Esophagus squamous epithelium (tissue), 5 donors: ENCODE data around the gene SMIM38. TPM values are rescaled to one million over a fixed set of nuclear protein-coding genes. Genes with fewer than 3 reads are reported as not detected.

Experiments
- DNase-seq: peaks from one replicate; lab custom pipeline; 2025; lab: John Stamatoyannopoulos, UW
- H3K27ac ChIP-seq, 4 donors: fragments of 200-600 bp; sonication (generic); one replicate each; pipeline ENCODE4 v1.5.1; 2016 to 2019; ENCODE audit warnings: mild to moderate bottlenecking in 1 of 4
- H3K27me3 ChIP-seq, 4 donors: fragments of 200-600 bp; sonication (generic); 1 replicate in 3 of 4; 2 replicates in 1 of 4; pipeline versions ENCODE4 v1.5.1 to v1.6.0; 2017 to 2021; ENCODE audit warnings: antibody characterized with exemption in 1 of 4
- H3K36me3 ChIP-seq, 3 donors: fragments of 200-600 bp; sonication (generic); one replicate each; pipeline ENCODE4 v1.5.1; 2016 to 2019
- H3K4me1 ChIP-seq, 3 donors: fragments of 200-600 bp; sonication (generic); one replicate each; pipeline ENCODE4 v1.5.1; 2017 to 2019
- H3K4me3 ChIP-seq, 4 donors: fragments of 200-600 bp; sonication (generic); 1 replicate in 3 of 4; 2 replicates in 1 of 4; pipeline ENCODE4 v1.5.1; 2016 to 2019; ENCODE audit warnings: mild to moderate bottlenecking in 2 of 4, moderate library complexity in 1 of 4
- H3K9me3 ChIP-seq, 3 donors: fragments of 200-600 bp; sonication (generic); one replicate each; pipeline ENCODE4 v1.5.1; 2016 to 2019
- CTCF ChIP-seq, 6 experiments: fragments of 450-650 bp in 4 of 6; fragments of 200-600 bp in 2 of 6; sonication (generic) in 2 of 6; IDR thresholded peaks; one replicate each; pipeline ENCODE4 v1.5.1; 2016 to 2019; ENCODE audit warnings: antibody characterized with exemption in 6 of 6, mild to moderate bottlenecking in 4 of 6, moderate library complexity in 4 of 6
- POLR2A ChIP-seq, 4 donors: fragments of 450-650 bp; IDR thresholded peaks; one replicate each; pipeline ENCODE4 v1.6.1; 2017; ENCODE audit warnings: antibody characterized with exemption in 4 of 4, mild to moderate bottlenecking in 4 of 4, moderate library complexity in 3 of 4
- WGBS, 2 donors: methylation state at CpG; one replicate each; pipeline ENCODE4 v1.1.5; 2018; 5-methylcytosine and 5-hydroxymethylcytosine counted together
- intact Hi-C: fragments of 100-400 bp; cut with DNase I; formaldehyde crosslinking; loops from one replicate; pipeline ENCODE4 v1.15.0; 2022
- total RNA-seq, 4 donors: library from RNA; depleted of rRNA; stranded (reverse); fragments of >200 nt; gene quantifications; one replicate each; pipeline ENCODE4 v1.1.0, GENCODE V29; 2016
- donor health status: DM: yes; HTN: yes; CAD: no.

Gene SMIM38
- total RNA-seq, 4 donors from 2014 or later, result 0.15 to 0.19 TPM; not detected in 2

DNA sequence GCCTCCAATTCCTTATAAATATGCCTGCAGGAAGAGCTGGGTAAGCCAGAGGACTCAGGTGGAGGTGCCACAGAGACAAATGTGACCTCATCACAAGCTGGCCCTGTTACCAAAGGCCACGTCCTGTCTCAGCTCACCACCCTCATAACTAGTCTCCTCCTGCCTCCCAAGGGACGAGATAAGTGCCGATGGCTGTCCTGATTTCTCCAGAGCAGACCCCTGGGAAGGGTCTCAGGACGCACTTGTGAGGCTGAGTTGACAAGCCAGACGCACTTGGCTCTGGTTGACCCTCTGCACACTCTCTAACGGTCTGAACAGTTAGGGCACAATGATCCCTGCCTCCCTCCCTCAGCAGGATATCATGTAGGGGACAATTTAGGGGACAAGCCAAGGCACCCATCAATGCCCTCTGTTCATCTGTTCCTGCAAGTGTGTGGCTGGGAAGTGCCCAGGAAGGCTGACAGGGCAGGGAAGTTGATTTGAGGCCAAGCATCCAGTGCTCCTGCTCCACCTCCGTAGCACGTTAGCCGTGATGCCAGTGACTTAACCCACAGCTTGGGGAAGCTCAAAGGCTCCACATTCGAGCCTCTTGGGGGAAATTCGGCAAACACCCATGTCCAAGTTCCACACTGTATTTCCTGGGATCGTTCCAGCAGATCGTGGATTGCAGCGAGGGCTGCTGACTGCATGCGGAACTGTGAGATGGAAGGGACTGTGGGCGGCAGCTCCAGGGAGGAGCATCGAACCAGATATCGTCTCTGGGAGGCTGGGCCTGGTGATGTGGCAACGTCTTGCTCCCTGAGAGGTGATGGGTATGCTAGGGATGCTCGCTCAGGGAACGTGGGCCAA is 2.8 kb downstream of the SMIM38 start:
- TF ChIP-seq POLR2A (IDR thresholded peaks at IDR 0.05) (no peak), CTCF (IDR thresholded peaks at IDR 0.05) (no peak)
- H3K9me3 ChIP-seq, result no peaks in the 10 kb centered on the region
- peaks cover 15 to 43% (median 15%) of the 10 kb centered on the region in 3 donors for H3K4me1 ChIP-seq
- peaks cover 0 to 24% (median 0%) of the 10 kb centered on the region in 4 donors for H3K27me3 ChIP-seq
- H3K27ac ChIP-seq, result no peak overlapping the region
- no peak overlapping the region for H3K4me3 ChIP-seq
- intact Hi-C loops, result no loop called here
- DNase-seq, result no peak
- H3K36me3 ChIP-seq, result no peaks in the 10 kb centered on the region
- 48 to 85% methylated on average over 4 to 13 of the region's 21 CpGs for WGBS, 2 donors

- Histone ChIP-seq H3K9me3 (no peaks in the 10 kb centered on the region), H3K4me1 (peaks cover 15 to 43% (median 15%) of the 10 kb centered on the region in 3 donors), H3K4me3 (no peak overlapping the region), H3K36me3 (no peaks in the 10 kb centered on the region), H3K27ac (no peak overlapping the region), H3K27me3 (peaks cover 0 to 24% (median 0%) of the 10 kb centered on the region in 4 donors)
- TF ChIP-seq POLR2A (IDR thresholded peaks at IDR 0.05) (no peak), CTCF (IDR thresholded peaks at IDR 0.05) (no peak)
- DNase-seq, result no peak
- intact Hi-C loops, result no loop called here
- WGBS, 2 donors, result 79 to 82% methylated on average over 16 to 18 of the region's 19 CpGs
These were observed 3.6 kb downstream of the SMIM38 start for GRCh38 chr11:69159150-69159852.

DNA sequence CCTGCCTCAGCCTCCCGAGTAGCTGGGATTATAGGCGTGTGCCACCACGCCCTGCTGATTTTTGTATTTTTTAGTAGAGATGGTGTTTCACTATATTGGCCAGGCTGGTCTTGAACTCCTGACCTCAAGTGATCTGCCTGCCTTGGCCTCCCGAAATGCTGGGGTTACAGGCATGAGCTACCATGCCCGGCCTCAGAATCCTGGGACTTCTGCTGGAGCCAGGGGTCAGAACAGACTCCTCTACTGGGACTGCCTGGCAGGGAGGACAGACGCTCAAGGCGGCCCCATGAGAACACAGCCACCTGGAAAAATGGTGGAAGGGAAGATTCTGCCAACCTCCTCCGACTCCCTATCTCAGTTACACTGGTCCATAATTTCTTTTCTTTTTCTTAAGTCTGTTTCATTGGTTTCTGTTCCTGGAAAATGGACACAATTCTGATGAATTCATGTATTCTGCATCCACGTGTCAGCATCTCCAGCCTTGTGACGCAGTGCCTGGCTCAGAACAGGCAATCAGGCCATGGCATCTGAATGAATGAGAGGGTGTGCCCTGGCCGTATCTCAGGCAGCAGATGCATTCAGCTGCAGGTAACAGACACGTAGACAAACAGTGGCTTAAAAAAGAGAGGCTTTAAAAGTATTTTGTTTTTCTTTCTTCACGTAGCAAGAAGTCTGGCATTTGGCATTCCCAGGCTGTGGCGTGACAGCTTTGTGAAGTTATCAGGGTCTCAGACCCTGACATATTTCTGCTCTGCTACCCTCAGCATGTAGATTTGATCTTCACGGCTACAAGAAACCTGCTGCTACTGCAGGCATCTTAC is 4.8 kb downstream of the SMIM38 start:
- Histone ChIP-seq H3K4me3 (no peak overlapping the region), H3K27me3 (peaks cover 0 to 24% (median 0%) of the 10 kb centered on the region in 4 donors), H3K36me3 (no peaks in the 10 kb centered on the region), H3K4me1 (peaks cover 15 to 36% (median 15%) of the 10 kb centered on the region in 3 donors), H3K9me3 (no peaks in the 10 kb centered on the region), H3K27ac (no peak overlapping the region)
- no peak for DNase-seq
- TF ChIP-seq CTCF (IDR thresholded peaks at IDR 0.05) (no peak), POLR2A (IDR thresholded peaks at IDR 0.05) (no peak)
- 61 to 71% methylated on average over 14 of the region's 15 CpGs for WGBS, 2 donors
- intact Hi-C loops, result no loop called here

DNA sequence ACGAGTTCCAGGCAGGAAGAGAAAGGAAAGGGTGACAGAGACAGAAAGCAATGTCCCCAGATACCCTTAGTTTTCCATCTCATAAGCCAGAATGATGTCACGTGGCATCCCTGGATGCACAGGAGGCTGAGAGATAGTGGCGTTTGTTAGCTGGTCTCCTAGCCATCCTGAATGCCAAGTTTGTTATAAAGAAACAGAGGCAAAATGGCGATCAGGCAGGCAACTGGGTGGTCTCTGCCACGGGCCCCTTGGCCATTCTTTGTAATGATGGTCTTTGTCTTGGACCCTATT is 5.3 kb downstream of the SMIM38 start:
- no peak for TF ChIP-seq POLR2A (IDR thresholded peaks at IDR 0.05)
- no peak for TF ChIP-seq CTCF (IDR thresholded peaks at IDR 0.05)
- Histone ChIP-seq H3K27me3 (peaks cover 0 to 26% (median 0%) of the 10 kb centered on the region in 4 donors), H3K4me1 (peaks cover 14 to 31% (median 14%) of the 10 kb centered on the region in 3 donors), H3K9me3 (no peaks in the 10 kb centered on the region), H3K36me3 (no peaks in the 10 kb centered on the region), H3K27ac (no peak overlapping the region), H3K4me3 (no peak overlapping the region)
- intact Hi-C loops, result no loop called here
- no peak for DNase-seq
- 68 to 73% methylated on average over 4 to 5 of the region's 5 CpGs for WGBS, 2 donors
